HG02970 (cell line): ENCODE data around the gene PNCK.

ENCODE experiments used
- ATAC-seq: cut with Tn5 transposase; IDR thresholded peaks from one replicate; pipeline ENCODE4 v1.9.1; 2021; ENCODE audit warnings: mild to moderate bottlenecking, moderate library complexity, moderate number of reproducible peaks; ENCODE audit not compliant: unreplicated experiment, low FRiP score

Gene PNCK

DNA sequence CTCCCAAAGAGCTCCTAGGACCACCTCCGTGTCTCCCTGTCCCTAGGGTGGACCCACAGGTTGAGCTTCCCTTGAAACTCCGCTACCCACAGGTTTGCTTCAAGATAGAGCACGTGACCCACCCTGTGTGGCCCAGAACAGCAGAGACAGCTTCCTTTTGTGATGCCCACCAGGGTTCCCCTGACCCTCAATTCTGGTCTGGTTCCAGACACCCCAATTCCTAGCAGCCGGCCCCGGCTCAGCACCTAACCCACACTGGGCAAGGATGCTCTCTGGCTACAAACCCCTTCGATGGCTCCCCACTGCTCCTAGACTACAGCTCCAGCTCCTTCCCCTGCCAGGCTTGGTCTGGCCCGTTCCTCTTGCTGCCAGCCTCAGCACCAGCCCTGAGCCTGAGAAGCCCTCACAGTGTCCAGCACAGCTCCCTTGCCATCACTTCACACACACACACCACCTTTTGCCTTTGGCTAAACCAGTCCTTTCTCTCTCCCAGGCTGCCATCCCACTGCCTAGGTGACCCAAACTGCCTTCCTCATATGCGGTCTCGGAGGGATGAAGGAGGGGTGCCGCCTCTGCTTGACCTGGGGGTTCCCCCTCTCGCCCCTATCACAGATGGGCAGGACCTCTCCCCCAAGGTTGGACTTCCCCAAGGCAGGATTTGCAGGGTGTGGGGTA, 6.2 kb downstream of the PNCK start:
- no peak for ATAC-seq

GRCh38 chrX:153665726-153666306, 7.8 kb downstream of the PNCK start:
- no peak for ATAC-seq

DNA sequence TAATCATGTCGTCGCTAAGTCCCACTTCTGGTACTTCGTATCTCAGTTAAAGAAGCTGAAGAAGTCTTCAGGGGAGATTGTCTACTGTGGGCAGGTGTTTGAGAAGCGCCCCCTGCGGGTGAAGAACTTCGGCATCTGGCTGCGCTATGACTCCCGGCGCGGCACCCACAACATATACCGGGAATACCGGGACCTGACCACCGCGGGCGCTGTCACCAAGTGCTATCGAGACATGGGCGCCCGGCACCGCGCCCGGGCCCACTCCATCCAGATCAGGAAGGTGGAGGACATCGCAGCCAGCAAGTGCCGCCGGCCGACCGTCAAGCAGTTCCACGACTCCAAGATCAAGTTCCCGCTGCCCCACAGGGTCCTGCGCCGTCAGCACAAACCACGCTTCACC, 11.3 kb downstream of the PNCK start:
- no peak for ATAC-seq

GRCh38 chrX:153659268-153659667, 14.3 kb downstream of the PNCK start:
- ATAC-seq: no peak

DNA sequence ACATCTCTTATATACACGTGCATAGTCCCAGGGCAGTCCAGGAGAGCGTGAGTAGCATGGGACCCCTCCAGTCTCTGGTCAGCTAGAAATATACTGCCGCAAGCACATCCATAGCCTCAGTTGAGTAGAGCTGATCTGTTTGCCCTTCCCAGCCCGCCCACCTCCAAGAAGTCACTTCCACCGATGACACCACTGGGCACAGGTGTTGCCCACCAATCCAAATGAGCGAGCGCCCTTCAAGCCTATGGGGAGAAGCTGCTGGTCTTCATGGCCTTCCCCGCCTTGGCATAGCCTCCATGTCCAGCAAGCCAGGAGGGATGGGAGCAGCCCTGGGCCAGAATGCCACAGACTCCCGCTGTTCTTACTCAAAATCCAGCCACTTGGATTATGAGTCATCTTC, 16.5 kb downstream of the PNCK start:
- no peak for ATAC-seq

- ATAC-seq: no peak
Observed at GRCh38 chrX:153653556-153653955, 20.1 kb downstream of the PNCK start.

DNA sequence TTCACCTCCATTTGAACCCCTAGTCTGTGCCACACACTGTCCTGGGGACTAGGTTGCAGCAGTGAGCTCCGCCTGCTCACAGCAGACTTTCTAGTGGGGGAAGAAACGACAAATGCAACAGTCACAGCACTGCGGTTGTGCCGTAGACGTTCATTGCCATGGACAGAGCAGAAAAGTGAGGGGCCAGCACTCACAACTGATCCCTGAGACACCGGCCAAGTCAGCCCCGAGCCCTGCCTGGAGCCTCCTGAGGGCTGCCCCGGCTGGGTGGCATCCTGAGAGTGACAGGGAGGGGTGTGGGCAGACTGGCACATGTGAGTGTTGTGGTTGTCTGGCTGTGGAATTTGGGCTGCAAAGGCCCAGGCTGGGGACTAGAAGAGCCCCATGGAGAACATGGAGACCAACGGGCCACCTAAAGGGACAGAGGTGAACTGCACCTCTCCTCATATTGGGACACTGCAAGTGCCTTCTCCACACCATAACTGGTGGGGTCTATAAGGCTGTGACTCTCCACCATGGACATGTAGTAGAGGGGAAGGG, 22.0 kb downstream of the PNCK start:
- no peak for ATAC-seq

- no peak for ATAC-seq
Observed at GRCh38 chrX:153650959-153651358, 22.7 kb downstream of the PNCK start.

- no peak for ATAC-seq
Observed at GRCh38 chrX:153649915-153650782, 23.5 kb downstream of the PNCK start.

DNA sequence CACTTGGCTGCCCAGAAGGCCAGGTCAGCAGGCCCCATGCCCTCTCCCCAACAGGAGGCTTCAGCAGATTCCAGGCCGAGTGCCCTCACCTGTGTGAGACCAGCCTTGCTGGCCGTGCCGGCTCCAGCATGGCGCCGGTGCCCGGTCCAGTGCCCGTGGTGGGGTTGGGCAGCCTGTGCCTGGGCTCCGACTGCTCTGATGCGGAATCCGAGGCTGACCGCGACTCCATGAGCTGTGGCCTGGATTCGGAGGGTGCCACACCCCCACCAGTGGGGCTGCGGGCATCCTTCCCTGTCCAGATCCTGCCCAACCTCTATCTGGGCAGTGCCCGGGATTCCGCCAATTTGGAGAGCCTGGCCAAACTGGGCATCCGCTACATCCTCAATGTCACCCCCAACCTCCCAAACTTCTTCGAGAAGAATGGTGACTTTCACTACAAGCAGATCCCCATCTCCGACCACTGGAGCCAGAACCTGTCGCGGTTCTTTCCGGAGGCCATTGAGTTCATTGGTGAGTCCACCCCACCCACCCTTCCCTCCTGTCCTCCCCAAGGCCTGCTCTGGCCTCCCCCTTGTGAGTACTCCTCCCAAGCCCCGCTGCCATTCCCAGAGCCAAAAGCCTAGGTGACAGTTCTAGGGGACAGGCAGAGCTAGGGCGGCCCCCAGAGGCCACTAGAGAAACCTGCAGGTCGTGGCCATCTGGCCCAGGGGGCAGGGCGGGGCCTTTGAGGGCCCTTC, 24.3 kb downstream of the PNCK start:
- ATAC-seq: no peak

DNA sequence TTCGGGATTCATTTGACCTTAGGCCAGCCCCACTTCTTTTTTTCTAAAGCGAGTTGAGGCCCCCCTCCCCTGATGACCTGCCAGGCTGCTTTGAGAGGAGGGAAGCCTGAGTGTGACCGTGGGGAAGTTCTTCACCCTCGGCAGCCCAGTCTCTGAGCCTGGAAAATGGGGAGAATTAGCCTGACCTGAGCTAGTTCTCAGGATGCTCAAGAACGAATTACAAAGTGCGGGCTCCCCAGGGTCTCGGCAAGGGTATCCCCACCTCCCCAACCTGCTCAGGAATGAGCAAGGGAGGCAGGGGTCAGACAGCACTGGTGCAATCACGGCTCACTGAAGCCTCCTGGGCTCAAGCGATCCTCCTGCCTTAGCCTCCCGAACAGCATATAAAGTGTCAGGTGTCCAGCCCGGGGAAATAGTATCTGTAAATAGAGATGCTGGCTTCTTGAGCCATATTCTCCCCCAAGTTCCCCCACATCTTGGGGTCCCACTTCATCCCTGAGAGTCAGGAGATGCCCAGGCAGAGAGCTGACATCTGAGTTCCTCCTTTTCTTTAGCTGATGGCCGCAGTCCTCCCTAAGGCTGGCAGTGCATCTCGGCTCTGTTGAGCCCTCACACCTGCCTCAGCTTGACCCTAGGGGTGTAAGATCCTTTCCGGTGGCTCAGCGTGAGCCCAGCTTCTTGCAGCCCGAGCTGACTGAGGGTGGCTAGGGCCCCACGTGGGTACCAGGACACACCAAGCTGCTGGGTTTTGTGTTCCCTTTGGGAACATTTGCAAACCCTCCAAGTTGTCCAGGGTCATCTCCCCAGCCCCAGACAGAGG, 25.0 kb downstream of the PNCK start:
- ATAC-seq: no peak

DNA sequence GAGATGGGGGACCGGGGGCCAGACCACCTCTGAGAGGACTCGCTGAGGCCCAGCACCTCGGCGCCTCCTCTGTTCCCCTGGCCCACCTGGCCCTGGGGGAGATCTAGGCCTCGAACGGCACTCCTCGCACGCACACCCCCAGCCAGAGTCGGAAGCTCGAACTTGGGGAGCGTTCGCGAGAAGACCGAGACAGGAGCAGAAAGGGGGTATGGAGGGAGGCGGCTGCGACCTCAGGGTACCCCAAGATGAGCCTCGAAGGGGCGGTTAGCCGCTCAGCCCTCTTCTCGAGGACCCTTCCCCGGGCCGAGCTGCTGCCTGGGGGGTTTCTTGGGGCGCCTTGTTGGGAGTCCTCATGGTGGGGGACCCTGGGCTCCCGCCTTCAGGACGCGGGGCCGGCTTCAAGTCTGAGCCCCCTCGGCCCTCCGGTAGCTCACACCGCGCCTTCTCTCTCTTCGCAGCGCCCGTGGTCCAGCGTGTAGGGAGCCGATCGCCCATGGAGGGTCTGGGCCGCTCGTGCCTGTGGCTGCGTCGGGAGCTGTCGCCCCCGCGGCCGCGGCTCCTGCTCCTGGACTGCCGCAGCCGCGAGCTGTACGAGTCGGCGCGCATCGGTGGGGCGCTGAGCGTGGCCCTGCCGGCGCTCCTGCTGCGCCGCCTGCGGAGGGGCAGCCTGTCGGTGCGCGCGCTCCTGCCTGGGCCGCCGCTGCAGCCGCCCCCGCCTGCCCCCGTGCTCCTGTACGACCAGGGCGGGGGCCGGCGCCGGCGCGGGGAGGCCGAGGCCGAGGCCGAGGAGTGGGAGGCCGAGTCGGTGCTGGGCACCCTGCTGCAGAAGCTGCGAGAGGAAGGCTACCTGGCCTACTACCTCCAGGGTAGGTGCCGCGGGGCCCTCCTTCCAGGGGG, 25.9 kb downstream of the PNCK start:
- no peak for ATAC-seq

DNA sequence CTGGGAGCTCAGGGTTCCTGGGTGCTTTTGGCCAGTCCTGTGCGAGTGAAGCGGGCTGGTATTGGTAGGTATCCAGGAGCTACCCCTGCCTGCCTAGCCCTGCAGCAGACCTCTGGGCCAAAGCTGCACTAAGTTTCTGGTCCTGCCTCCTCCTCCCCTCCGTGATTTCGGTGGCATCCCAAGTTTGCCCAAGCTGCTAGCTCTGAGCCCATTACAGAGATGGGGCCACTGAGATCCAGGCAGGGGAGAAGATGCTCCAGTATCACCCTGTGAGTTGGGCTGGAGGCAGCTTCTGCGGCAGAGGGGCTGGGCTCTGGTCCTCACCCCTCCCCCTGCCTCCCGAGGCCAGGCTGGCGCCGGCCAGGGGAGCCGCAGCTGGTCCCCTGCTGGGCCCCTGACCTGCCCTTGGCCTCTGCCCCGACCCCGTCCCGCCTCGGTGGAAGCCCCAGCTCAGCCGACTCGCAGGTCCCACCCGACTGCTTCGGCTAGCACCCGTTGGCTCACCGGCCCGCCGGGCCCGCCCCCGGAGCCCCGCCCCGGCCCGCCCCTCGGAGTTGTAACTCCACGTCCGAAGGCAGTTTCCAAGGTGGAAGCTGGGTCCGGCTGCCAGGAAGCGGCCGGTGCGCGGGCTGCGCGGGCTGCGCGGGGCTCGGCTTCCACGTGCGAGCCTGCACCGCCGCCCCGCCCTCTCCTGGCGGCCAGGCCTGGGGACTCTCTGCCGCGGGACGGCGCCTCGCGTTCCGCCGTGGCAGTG, 26.8 kb downstream of the PNCK start, which contains the start of gene DUSP9:
DUSP9 (plus strand) TSS at position 584 of the 754 bp plus-strand sequence. CDS start 751 bp downstream, outside the sequence.
- ATAC-seq: no peak

GRCh38 chrX:153645921-153646488, 27.6 kb downstream of the PNCK start:
- no peak for ATAC-seq

GRCh38 chrX:153645151-153645550, 28.5 kb downstream of the PNCK start:
- ATAC-seq: no peak

- no peak for ATAC-seq
Observed at GRCh38 chrX:153644356-153645125, 29.1 kb downstream of the PNCK start.
